ENCODE measurements around the gene SMAD6.

The SMAD6 gene

DNA sequence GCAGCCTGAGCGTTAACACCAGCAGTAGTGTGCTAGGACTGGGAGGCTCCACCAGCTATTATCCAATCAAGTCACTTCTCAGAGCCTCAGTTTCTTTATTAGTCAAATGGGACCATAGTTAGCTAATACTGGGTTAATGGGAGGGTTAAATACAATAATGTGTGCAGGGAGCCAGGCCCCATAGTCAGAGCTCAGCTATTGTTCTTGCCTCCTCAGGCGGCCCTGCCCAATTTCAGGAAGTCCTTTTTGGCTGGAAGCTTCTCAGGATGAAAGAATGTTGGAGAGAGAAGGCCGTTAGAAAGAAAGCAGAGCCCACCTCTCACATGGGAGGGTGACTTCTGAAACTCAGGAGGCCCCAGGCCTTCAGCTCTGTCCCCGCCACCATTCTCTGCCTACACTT, 39.5 kb upstream of the SMAD6 start:
- Histone ChIP-seq H3K4me2 (ENCODE audit: low read length) (no peak overlapping the region), H3K9me3 (ENCODE audit: control insufficient read depth, insufficient read depth, low read length) (no peaks in the 10 kb centered on the region), H3K27me3 (ENCODE audit: control insufficient read depth, low read length) (peaks cover 1% of the 10 kb centered on the region; the same call in 1 of the 2 replicates), H3K36me3 (ENCODE audit: control insufficient read depth, low read length) (no peaks in the 10 kb centered on the region), H4K20me1 (ENCODE audit: control insufficient read depth, insufficient read depth, low read depth, low read length) (no peaks in the 10 kb centered on the region), H3K9me2 (replicated peaks; ENCODE audit: control insufficient read depth, low read length) (no peaks in the 10 kb centered on the region), H3K27ac (ENCODE audit: low read depth, low read length) (no peak overlapping the region), H3K4me3 (ENCODE audit: low read length) (no peak overlapping the region), H3F3A (ENCODE audit: control insufficient read depth, insufficient read depth) (no peaks in the 10 kb centered on the region), H3K4me1 (ENCODE audit: control insufficient read depth, low read length) (no peaks in the 10 kb centered on the region), H3K79me2 (ENCODE audit: control insufficient read depth, low read length) (no peaks in the 10 kb centered on the region)
- TF ChIP-seq, protein P1, sequence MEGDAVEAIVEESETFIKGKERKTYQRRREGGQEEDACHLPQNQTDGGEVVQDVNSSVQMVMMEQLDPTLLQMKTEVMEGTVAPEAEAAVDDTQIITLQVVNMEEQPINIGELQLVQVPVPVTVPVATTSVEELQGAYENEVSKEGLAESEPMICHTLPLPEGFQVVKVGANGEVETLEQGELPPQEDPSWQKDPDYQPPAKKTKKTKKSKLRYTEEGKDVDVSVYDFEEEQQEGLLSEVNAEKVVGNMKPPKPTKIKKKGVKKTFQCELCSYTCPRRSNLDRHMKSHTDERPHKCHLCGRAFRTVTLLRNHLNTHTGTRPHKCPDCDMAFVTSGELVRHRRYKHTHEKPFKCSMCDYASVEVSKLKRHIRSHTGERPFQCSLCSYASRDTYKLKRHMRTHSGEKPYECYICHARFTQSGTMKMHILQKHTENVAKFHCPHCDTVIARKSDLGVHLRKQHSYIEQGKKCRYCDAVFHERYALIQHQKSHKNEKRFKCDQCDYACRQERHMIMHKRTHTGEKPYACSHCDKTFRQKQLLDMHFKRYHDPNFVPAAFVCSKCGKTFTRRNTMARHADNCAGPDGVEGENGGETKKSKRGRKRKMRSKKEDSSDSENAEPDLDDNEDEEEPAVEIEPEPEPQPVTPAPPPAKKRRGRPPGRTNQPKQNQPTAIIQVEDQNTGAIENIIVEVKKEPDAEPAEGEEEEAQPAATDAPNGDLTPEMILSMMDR (IDR thresholded peaks at IDR 0.05; ENCODE audit: low read depth, low read length, poor library complexity, severe bottlenecking) = no peak
- TF ChIP-seq EZH2phosphoT487 (IDR thresholded peaks at IDR 0.05; ENCODE audit: borderline replicate concordance, low read length) = no peak

DNA sequence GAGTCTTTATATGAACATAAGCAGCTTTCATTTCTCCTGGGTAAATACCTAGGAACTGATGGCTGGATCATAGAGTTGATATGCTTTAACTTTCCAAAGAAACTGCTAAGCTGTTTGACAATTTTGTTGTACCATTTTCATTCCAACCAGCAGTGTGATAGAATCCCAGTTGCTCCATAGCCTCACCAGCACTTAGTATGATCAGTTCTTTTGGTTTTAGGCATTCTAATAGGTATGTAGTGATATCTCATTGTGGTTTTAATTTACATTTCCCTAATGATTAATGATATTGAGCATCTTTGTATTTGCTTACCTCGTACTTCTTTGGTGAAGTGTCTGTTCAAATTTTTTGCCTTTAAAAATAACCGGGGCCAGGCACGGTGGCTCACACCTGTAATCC, 38.4 kb upstream of the SMAD6 start:
- H3K27ac ChIP-seq (ENCODE audit: low read depth, low read length) = no peak overlapping the region
- H3K9me3 ChIP-seq (ENCODE audit: control insufficient read depth, insufficient read depth, low read length) = no peaks in the 10 kb centered on the region
- H3K36me3 ChIP-seq (ENCODE audit: control insufficient read depth, low read length) = no peaks in the 10 kb centered on the region
- no peaks in the 10 kb centered on the region for H3F3A ChIP-seq (ENCODE audit: control insufficient read depth, insufficient read depth)
- no peaks in the 10 kb centered on the region; the same call in 1 of the 2 replicates for H3K27me3 ChIP-seq (ENCODE audit: control insufficient read depth, low read length)
- no peaks in the 10 kb centered on the region for H4K20me1 ChIP-seq (ENCODE audit: control insufficient read depth, insufficient read depth, low read depth, low read length)
- H3K4me3 ChIP-seq (ENCODE audit: low read length) = no peak overlapping the region
- H3K79me2 ChIP-seq (ENCODE audit: control insufficient read depth, low read length) = no peaks in the 10 kb centered on the region
- no peaks in the 10 kb centered on the region for H3K4me1 ChIP-seq (ENCODE audit: control insufficient read depth, low read length)
- H3K4me2 ChIP-seq (ENCODE audit: low read length) = no peak overlapping the region
- TF ChIP-seq, protein P1 (IDR thresholded peaks at IDR 0.05; ENCODE audit: low read depth, low read length, poor library complexity, severe bottlenecking) = no peak
- no peak for TF ChIP-seq EZH2phosphoT487 (IDR thresholded peaks at IDR 0.05; ENCODE audit: borderline replicate concordance, low read length)
- no peaks in the 10 kb centered on the region for H3K9me2 ChIP-seq (replicated peaks; ENCODE audit: control insufficient read depth, low read length)

DNA sequence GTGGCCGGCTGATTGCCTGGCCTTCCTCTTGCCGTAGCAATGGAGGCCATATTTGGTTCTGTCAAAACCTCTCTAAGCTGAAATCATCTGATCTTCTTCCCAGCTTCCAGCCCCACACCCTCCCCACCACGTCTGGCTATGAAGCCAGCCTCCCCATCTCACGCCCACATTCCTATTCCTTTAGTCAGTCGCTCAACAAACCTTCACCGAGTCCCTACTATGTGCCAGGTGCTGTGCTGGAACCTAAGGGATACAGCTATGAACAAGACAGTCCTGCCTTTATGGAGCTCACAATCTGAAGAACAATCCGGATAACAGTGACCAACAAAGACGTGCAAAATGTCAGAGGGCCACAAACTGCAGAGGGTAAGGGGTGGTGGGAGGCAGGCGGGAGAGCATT, 31.9 kb upstream of the SMAD6 start:
- H3K27me3 ChIP-seq (ENCODE audit: control insufficient read depth, low read length) = no peaks in the 10 kb centered on the region
- no peaks in the 10 kb centered on the region for H4K20me1 ChIP-seq (ENCODE audit: control insufficient read depth, insufficient read depth, low read depth, low read length)
- H3K9me2 ChIP-seq (replicated peaks; ENCODE audit: control insufficient read depth, low read length) = no peaks in the 10 kb centered on the region
- peaks cover 15% of the 10 kb centered on the region for H3K4me1 ChIP-seq (ENCODE audit: control insufficient read depth, low read length)
- H3F3A ChIP-seq (ENCODE audit: control insufficient read depth, insufficient read depth) = no peaks in the 10 kb centered on the region
- no peak overlapping the region for H3K4me2 ChIP-seq (ENCODE audit: low read length)
- no peaks in the 10 kb centered on the region for H3K36me3 ChIP-seq (ENCODE audit: control insufficient read depth, low read length)
- H3K79me2 ChIP-seq (ENCODE audit: control insufficient read depth, low read length) = no peaks in the 10 kb centered on the region
- H3K4me3 ChIP-seq (ENCODE audit: low read length) = no peak overlapping the region
- H3K9me3 ChIP-seq (ENCODE audit: control insufficient read depth, insufficient read depth, low read length) = no peaks in the 10 kb centered on the region
- H3K27ac ChIP-seq (ENCODE audit: low read depth, low read length) = no peak overlapping the region
- TF ChIP-seq, protein P1 (IDR thresholded peaks at IDR 0.05; ENCODE audit: low read depth, low read length, poor library complexity, severe bottlenecking) = no peak
- no peak for TF ChIP-seq EZH2phosphoT487 (IDR thresholded peaks at IDR 0.05; ENCODE audit: borderline replicate concordance, low read length)

Data from DOHH2 (cell line).